HG03095 (cell line): ENCODE data around the gene URB1.

Experiments used
- ATAC-seq: cut with Tn5 transposase; IDR thresholded peaks from one replicate; pipeline ENCODE4 v1.9.1; 2021; ENCODE audit warnings: moderate library complexity; ENCODE audit not compliant: unreplicated experiment

The URB1 gene

DNA sequence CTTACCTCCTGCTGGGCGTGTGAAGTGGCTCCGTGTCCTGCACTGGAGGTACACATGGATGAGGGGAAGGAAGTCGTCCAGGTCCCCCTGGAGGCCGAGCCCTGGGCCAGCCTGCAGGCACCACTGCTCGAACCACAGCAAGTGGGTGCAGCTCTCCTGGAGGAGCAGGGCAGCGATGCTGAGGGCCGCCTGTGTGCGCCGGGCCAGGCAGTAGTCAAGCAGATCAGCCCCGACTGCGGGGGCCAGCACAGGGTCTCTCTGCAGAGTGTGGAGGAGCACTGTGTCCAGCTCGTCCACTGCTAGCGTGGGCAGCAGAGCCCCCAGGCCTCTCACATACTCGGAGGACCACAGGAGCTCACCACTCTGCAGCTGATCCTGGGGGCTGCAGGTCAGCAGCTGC, 45.9 kb downstream of the URB1 start:
- no peak for ATAC-seq

DNA sequence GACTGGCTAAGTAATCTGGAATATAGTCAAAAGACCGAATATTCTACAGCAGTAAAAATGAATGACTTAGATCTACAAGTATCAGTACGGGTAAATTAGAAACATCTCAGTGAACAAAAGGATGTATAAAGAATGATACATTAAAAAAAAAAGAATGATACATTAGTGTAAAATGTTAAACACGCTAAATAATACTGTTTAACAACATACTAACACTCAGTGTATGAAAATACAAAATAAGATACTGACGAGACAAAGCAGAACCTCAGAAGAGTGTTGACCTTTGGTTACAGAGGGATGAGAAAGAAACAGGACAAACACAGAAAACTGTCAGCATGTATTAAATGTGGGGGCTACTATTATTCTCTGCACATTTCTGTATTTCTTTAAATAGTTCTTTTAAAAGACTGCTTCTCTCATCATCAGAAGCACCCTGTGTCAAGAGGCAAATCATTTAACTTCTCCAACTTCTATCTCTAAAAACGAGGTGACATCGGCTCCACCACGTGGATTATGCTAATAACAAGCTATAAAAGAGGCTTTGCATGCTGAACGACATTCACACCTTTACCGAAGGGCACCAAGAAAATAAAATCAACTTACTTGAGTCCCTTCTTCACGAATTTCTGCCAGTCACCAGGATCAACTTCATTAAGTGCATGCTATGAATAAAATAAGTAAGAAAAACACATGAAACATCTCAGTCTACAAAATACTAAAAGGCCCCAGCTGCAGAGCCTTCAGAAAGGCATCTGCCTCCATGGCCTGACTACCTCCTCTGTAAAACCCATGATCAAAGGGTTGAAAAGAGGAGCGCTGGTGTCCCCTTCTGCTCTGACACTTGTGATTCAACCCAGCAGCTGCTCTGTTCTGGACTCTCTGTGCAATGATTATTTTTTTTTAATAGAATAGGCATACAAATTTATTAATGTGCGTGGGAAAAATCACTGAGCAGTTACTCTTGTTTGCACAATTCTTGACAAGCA, 51.7 kb downstream of the URB1 start:
- ATAC-seq: no peak

DNA sequence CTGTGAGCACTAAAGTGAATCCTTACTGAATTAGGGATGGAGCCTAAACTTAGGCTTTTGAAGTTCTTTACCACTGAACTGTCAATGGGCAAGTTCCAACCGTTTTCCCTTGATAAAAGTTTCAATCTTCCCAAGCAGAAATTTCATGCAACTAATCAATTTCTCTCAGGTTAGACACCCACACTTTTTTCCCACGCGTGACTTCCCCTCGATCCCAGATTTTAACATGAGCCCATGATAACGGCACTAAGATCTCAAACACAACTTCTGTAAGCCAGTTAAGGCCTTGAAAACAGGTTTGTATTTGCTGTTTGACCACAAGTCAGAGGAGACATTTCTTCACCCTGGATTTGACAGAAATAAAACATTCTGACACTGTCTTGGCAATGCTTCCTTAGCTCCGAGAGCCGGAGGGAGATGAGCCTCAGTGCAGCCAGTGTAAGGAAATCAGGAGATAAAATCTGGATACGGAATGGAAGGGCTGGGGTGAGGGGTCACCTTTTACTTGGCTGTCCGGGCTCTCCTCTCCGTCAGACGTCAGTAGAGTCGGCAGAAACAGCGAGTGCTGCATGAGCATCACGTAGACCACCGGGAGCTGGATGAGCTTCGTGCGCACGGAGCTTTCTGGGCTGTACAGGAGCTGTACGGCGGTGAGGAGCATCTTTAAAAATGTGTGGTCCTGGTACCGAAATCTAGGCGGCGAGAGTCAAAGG, 54.4 kb downstream of the URB1 start:
- ATAC-seq: no peak

DNA sequence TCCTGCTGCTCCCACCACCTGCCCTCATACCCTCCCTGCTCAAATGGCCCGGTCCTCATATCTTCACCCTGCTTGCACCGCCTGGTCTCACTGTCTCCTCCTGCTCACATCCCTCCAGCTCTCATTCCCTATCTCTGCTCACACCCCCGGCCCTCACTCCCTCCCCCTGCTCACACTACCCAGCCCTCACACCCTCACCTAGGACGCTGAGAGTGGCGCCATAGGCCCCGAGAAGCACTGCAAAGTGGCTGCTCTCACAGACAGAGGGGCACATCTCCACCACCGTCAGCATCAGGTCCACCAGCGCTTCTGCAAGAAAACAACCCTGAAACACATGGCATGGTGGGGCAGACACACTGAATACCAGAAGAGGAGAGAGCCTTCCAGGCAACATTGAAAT, 55.6 kb downstream of the URB1 start:
- ATAC-seq: no peak

DNA sequence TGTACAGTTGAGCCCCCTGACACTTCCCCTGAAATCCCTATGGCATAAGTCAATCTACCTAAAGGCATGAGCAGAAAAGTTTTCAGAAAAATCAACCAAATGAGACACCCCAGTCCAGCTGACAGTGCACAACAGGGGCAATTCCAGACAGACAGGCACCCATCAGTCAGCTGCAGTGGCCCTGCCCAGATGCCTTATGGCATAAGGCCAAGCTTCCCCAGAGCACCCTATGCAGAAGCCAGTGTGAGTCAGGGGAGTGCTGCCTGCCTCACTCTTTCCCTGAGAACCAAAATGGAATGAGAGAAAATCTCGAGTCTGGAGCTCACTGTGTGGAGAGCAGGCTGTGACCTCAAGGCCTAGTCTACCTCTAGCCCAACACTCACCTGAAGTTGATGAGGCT, 56.1 kb downstream of the URB1 start:
- ATAC-seq: no peak

DNA sequence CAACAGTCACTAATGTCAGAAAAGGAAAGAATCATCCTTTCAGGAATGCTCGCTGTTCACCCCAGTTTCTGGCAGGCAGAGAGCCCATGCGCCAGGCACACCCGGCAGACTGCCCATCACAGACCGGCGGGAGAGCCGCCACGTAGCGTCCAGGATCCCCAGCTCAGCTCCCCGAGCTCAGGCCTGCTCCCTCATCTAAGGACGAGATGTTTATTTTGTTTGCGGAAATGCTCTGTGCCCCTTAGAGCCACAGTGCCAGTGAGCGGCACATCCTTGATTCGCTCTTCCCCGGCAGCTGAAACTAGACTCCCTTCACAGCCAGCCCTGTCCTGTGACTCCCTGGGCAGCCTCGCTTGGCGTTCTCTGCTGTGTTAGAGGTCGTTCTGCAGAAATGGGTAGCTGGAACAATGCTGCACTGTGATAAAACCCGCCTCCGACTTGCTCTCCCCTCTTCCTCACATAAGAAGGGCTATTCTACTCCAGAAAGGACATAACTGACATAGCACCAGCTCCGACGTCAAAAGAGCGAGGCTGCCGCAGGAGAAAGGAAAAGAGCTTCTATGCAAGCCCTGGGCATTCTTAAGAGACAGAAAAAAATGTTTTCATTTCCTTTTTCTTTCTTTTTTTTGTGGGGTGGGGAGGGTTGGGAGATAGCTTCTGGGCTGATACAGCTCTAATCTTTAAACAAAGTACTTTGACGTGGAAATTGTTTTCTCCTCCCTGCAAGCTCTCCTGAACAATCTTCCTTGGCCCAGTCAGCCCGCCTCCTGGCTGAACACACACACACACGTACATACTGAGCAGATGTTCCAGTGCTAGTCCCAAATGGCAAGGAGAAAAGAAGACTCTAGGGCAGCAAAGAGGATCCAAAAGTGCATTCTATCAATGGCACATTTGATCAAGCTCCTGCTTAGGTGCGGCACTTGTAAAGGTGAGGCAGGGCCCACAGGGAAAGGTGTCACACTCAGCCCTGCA, 56.9 kb downstream of the URB1 start:
- no peak for ATAC-seq

DNA sequence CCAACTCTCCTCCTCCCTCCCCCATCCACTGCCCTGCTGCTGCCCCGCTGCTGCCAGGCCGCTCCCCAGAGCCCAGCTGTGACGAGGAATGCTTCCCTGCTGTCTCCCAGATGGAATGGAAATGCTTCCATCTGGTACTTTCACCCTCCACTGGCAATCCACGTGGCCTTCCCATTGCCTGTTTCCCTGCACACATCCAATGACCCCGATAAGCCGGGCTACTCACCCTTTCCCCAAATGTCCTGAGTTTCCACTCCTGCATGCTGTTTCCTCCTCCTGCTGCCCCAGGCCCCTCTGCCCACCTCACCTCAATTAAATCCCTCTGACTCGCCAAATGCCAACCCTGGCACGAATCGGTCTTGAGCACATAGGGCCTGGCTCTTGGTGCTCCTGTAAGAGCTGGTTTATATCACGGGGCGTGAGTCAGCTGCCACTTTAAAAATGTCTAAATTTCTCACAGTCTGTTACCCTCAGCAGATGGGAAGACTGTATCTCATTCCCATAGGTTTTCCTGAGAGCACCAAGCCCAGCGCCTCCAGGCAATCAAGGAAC, 57.8 kb downstream of the URB1 start:
- no peak for ATAC-seq

DNA sequence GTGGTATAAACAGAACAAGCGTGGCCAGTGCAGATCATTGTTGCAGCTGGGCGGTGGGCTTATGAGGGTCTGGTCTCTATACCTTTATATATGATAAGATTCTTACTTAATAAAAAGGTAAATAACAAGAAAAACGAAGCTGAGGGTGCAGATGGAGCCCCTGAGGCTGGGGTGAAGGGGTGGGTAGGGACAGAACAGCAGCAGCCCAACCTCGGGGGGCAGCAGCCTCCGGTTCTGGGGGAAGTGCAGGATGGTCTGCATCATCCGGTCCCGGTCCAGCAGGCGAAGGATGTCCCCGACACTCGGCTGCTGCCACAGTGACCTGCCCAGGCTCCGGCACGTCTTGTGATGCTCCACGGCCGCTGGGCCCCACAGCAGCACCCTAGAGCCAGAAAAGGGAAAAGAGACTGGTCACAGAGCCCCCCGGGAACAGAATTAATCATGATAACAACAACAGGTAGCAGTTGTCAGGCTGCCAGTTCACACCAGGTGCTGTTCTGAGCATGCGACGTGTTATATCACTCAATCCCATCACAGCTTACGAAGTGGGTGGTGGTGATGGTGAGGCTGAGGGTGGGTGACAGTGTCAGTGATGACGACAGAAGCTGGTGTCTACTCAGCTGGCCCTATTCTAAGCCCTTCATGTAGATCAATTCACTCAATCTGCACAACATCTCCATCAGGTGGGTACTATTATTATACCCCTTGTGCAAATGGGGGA, 58.7 kb downstream of the URB1 start:
- ATAC-seq: no peak

DNA sequence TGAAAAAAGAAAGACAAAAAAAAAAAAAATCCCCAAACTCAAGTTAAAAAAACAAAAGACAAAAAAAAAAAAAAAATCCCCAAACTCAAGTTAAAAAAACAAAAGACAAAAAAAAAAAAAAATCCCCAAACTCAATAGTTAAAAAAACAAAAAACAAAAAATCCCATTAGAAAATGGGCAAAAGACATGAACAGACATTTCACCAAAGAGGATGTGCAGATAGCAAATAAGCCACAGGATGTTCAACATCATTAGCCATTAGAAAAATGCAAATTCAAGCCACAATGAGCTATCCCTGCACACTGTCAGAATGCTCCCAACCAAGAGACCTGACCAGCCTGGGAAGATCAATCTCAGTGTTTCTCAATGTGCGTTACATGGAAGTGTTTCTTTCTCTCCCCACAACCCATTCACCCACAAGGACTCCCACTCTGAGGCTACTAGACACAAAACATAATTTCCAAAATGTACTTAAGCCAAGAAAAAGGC, 60.3 kb downstream of the URB1 start:
- ATAC-seq: no peak

DNA sequence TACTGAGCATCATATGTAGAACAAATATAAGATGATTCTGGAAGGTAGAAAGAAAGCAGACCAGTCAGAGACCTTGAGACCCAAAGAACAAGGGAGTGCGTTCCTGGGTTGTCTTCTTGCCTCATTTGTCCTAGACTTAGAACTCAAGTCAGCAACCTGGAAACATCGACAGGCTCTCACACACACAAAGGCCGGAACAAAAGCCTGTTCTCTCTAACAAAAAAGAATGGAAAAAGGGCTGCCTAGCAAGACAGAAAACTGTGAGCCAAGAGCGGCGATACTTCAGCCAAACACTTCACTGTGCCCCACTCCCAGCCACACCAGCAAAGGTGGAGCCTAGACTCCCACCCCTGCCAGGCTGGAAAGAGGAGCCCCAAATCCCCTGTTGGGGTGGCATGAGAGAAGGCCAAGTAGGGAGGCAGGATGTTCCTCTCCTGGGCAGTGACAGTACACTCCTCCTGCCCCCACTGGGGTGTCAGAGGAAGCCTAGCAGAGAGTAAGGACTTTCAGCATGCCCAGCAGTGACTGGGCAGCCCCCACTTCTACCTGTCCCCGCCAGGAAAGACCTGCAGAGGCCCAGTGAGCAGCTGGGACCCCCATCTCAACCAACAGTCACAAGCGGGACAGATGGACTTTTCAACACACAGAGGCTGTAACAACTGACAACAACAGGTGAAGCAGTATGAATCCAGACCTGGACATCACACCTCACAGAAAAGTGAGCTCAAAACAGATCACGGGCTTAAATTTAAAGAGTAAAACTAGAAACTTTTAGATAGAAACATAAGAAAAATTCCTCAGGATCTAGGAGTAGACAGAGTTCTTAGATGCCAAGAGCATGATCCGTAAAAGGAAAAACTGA, 61.1 kb downstream of the URB1 start:
- no peak for ATAC-seq

DNA sequence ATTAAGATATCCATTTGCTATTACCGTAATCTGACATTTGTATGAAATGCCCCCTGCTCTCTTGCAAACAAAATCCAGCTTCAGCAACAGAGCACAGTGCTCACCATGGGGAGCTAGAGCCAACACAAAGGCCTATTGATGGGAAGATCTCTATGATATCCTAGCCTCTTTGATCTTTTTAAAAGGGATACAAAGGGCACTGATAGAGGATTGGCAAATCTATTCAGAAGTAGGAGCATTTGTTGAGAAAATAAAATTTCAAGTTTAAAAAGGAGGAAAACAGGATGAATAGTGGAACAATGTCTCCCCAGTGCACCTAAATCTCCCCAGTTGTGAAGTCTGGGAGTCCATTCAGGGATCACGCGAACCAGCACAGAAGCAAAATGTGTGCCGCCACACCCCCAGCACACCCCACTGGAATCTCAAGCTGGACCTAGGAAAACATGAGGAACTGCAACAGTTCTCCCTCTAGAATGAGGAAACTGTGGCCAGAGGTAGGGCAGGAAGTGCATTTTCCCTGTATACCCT, 62.0 kb downstream of the URB1 start:
- no peak for ATAC-seq

DNA sequence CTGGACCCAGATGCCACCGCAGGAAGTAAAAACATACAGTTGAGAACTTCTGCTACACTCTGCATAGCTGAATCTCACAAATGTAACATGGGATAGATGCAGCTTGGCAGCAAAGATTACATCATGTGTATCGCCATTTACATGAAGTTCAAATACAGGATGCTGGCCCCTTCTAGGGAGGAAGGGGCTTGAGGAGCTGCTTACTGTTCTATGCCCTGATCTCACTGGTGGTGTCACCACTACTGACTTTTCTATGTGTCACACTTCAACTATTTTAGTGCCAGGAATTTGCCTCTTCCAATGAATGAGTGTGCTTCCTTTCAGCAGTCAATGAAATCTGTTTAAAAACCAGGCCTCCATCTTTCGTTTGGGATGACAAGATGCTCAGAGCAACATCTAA, 63.0 kb downstream of the URB1 start:
- no peak for ATAC-seq

DNA sequence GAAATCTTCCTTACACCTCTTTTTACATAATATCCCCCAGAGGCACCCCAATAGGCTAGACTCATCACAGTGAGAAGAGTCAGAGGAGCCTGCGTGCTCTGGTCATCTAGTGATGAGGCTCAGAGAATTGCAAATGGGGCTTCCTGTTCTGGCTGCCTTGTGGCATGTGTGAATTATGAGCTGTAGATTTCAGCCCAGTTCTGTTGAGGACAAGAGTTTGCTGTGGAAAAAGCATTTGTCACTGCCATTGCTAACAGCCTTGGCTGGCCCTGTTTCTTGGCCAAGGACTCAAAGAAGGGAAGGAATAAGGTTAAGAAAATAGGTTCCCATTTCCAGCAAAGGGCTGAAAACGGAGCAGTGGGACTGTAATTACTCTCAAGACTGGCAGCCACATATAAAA, 63.5 kb downstream of the URB1 start:
- ATAC-seq: no peak

DNA sequence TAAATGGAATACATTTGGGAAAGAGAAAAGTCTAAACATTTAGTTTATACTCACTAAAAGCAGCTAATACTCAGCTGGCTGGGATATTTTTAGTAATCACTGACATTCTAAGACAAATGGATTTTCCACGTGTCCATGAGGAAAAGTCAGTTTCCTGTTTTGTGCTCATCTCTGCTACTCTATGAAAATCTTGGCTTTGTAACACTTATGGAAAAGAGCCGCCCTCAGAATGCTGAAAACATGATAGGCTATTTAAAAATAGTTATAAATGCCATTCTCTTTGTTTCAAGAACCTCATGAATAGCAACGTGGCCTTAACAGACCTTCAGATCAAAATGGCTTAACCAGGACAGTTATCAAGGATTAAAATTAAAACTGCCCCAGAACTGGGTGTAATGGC, 64.2 kb downstream of the URB1 start:
- no peak for ATAC-seq

DNA sequence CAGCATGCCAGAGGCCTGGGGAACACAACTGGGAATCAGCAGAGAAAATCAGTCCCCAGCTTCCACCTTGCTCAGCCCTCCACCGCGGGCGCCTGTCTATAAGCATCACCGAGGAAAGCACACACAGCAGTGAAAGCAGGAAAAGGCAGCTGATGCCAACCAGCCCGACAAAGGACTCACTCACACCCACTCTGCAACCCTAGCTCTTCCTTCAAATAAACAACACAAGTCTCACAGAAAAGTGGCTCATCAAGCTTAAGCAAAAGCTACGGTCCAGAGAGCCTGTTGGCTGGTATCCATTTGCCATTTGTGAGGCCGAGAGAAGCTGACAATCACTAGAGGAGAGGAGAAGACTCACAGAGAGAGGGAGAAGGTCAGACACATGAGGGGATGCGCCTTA, 67.1 kb downstream of the URB1 start:
- no peak for ATAC-seq

DNA sequence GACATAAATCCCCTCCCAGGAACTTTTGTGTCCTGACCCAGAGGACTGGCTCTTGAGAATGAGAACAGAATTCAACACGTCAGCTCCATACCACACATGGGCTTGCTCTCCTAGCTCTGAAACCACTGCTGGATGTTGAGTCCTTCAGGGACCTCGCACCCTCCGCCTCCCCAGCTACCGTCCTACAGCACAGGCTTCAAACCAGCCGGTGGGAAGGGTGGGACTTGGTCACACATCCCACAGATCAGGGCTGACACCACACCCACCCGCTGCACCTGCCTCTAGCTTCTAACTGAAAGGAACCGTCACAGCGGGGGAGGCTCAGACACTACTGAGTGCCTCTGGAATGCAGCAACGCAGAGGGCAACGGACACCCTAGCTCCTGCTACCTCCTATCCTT, 70.1 kb downstream of the URB1 start:
- ATAC-seq: no peak

DNA sequence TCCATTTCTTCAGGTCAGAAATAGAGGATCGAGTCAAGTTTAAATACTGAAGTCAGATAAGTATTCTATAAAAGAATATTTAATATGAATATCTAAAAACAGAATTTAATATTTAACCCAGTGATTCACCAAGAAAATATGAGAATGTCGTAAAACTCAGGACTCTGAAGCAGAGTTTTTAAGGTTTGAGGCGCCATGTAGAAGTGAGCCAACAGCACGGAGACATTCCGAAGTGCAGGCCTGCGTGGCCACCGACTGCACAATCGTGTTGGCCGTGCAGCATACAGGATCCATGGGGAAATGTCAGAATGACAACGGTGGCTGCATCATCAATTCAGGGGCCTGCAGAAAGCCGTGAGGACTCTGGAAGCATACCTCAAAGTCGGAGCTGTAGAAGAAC, 70.7 kb downstream of the URB1 start:
- no peak for ATAC-seq

DNA sequence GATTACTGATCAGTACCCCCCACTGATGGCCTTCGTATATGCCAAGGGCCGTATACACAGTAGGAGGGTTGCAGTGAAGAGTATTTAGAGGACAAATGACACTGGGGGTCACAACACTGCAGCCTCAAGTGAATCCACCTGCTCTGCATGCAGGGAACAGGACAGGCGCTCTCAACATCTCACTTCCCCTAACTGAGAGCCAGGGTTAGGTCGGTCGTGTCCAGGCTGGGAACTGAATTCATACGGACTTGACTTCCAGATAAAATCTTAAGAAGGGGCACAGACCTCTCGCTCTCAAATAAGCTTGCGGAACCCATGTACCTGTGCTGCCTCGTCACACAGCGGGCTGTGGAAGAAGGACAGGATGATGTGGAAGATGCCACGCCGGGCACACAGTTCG, 71.3 kb downstream of the URB1 start:
- ATAC-seq: no peak

DNA sequence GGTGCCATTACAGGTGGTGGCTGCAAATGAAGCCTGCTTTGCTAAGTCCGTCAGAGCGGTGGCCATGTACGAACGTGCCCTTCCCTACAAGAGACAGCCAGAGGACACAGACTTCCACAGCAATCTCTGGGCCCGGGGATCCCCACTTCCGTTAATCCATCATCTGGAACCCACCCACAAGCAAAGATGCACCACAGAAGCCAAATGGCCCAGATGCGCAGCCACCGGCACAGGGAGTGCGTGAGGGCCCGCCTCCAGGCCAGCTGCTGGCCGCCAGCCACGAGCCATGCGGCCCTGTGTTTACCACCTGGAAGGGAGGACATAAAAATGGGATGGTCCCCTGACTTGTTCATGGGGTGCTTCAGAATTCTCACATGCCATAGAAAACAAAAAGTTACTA, 72.1 kb downstream of the URB1 start:
- no peak for ATAC-seq
